SK-N-MC (cell line): ENCODE results near the gene COTL1.
A peak's percentile ranks its signal among the peaks of the same experiment; 100 is the strongest.

Experiments
- DNase-seq: peaks from one replicate; pipeline ENCODE4 v3.0.0-alpha.2; 2011; ENCODE audit warnings: low read depth, low spot score
- H3K27ac ChIP-seq: fragments of 200-600 bp; sonication (generic); 2 replicates; pipeline ENCODE4 v1.5.1; 2016; ENCODE audit warnings: mixed run types
- H3K36me3 ChIP-seq: fragments of 200-600 bp; sonication (generic); 2 replicates; pipeline ENCODE4 v1.6.1; 2017; ENCODE audit warnings: antibody characterized with exemption, low read length, mixed read lengths; ENCODE audit not compliant: insufficient read depth
- H3K4me3 ChIP-seq: fragments of 200-600 bp; sonication (generic); 2 replicates; pipeline ENCODE4 v1.5.1; 2016
- H3K9ac ChIP-seq: fragments of 200-600 bp; sonication (generic); 2 replicates; pipeline ENCODE4 v1.8.0; 2017; ENCODE audit warnings: mixed run types, mixed read lengths; ENCODE audit not compliant: insufficient read length
- H3K9me3 ChIP-seq: fragments of 200-600 bp; sonication (generic); 2 replicates; pipeline ENCODE4 v1.6.1; 2017; ENCODE audit warnings: low read depth, mild to moderate bottlenecking, antibody characterized with exemption, low read length, moderate library complexity, mixed read lengths
- EZH2 ChIP-seq: fragments of 200-600 bp; sonication (generic); IDR thresholded peaks from one replicate; pipeline ENCODE4 v1.6.1; 2017; ENCODE audit warnings: antibody characterized with exemption
- FOXP2 ChIP-seq: optimal IDR thresholded peaks from 2 replicates; pipeline ENCODE3; 2011; ENCODE audit warnings: mild to moderate bottlenecking, moderate library complexity; ENCODE audit not compliant: insufficient read depth; ENCODE audit errors: extremely low read length, control extremely low read depth
- POLR2AphosphoS5 ChIP-seq: IDR thresholded peaks from 2 replicates; pipeline ENCODE4 v1.6.1; 2012; ENCODE audit warnings: mild to moderate bottlenecking, low read depth, low read length, borderline replicate concordance

The COTL1 gene

GRCh38 chr16:84606081-84606875, 11.6 kb downstream of the COTL1 start:
- Histone ChIP-seq H3K27ac (no peak overlapping the region), H3K36me3 (no peaks in the 10 kb centered on the region)
- no peak for DNase-seq

GRCh38 chr16:84605339-84605848, 12.5 kb downstream of the COTL1 start:
- TF ChIP-seq POLR2AphosphoS5 (no peak), FOXP2 (no peak), EZH2 (no peak)
- Histone ChIP-seq H3K4me3 (no peak overlapping the region), H3K9me3 (no peaks in the 10 kb centered on the region), H3K36me3 (no peaks in the 10 kb centered on the region), H3K27ac (no peak overlapping the region), H3K9ac (no peak overlapping the region)
- DNase-seq: no peak

More at GRCh38 chr16:84606081-84606875, 11.6 kb downstream of the COTL1 start:
- no peaks in the 10 kb centered on the region for H3K9me3 ChIP-seq
- H3K4me3 ChIP-seq: no peak overlapping the region
- H3K9ac ChIP-seq: no peak overlapping the region
- TF ChIP-seq POLR2AphosphoS5: no peak

GRCh38 chr16:84604477-84605013, 13.3 kb downstream of the COTL1 start:
- Histone ChIP-seq H3K4me3 (no peak overlapping the region), H3K9me3 (no peaks in the 10 kb centered on the region), H3K27ac (no peak overlapping the region), H3K36me3 (no peaks in the 10 kb centered on the region), H3K9ac (no peak overlapping the region)
- DNase-seq: no peak
- no peak for TF ChIP-seq POLR2AphosphoS5
- no peak for TF ChIP-seq EZH2
- no peak for TF ChIP-seq FOXP2

GRCh38 chr16:84603940-84604339, 13.9 kb downstream of the COTL1 start:
- no peaks in the 10 kb centered on the region for H3K36me3 ChIP-seq
- TF ChIP-seq EZH2: no peak
- TF ChIP-seq POLR2AphosphoS5: no peak
- no peak for TF ChIP-seq FOXP2
- H3K27ac ChIP-seq: no peak overlapping the region
- no peak overlapping the region for H3K4me3 ChIP-seq
- H3K9ac ChIP-seq: no peak overlapping the region
- H3K9me3 ChIP-seq: no peaks in the 10 kb centered on the region
- DNase-seq: no peak

DNA sequence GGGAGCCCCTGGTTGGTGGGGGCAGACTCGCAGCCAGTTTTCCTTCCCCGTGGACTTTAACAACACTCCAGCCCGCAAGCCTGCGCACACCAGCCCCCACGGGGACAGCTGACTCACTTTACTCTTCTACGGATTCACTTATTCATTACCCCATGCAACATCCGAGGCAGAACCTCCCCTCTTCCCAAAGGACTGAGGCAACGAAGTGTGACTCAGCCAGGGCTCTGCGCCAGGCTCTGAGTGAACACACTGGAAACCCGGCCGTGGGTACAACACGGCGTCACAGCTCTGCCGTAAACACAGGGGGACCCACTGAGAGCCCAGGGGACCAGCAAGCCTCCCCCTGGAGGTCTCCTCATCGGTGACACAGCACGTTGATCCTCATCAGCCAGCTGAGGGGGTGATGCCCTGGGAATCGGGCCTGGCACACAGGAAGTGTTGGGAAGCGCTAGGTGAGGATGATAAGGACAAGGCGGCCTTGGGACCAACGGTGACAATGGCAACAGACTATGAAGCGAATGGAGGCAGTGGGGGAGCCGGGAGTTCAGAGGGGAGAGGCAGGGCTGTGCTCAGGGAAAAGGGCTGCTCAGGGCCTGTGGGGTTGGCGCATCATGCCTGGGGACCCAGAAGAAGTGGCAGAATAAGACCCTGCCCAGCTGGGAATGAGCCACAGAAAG, 14.6 kb downstream of the COTL1 start:
- H3K4me3 ChIP-seq: no peak overlapping the region
- no peak overlapping the region for H3K27ac ChIP-seq
- no peaks in the 10 kb centered on the region for H3K36me3 ChIP-seq
- TF ChIP-seq FOXP2: no peak
- TF ChIP-seq EZH2: no peak
- no peak for TF ChIP-seq POLR2AphosphoS5
- no peak overlapping the region for H3K9ac ChIP-seq
- no peak for DNase-seq
- no peaks in the 10 kb centered on the region for H3K9me3 ChIP-seq

GRCh38 chr16:84600343-84601229, 17.3 kb downstream of the COTL1 start:
- Histone ChIP-seq H3K4me3 (no peak overlapping the region; the same call in 1 of the 2 replicates), H3K36me3 (no peaks in the 10 kb centered on the region), H3K27ac (peak overlapping the region; percentile 50; the same call in 1 of the 2 replicates), H3K9me3 (no peaks in the 10 kb centered on the region), H3K9ac (no peak overlapping the region)
- TF ChIP-seq FOXP2 (no peak), POLR2AphosphoS5 (no peak), EZH2 (no peak)
- DNase-seq: no peak

GRCh38 chr16:84599521-84600202, 18.2 kb downstream of the COTL1 start:
- peak overlapping the region; percentile 26 for H3K9ac ChIP-seq
- H3K36me3 ChIP-seq: no peaks in the 10 kb centered on the region
- TF ChIP-seq EZH2: no peak
- no peak for TF ChIP-seq POLR2AphosphoS5
- TF ChIP-seq FOXP2: no peak
- no peak for DNase-seq
- H3K27ac ChIP-seq: peak overlapping the region; percentile 78
- H3K9me3 ChIP-seq: no peaks in the 10 kb centered on the region
- H3K4me3 ChIP-seq: peak overlapping the region; percentile 52

- Histone ChIP-seq H3K36me3 (no peaks in the 10 kb centered on the region), H3K27ac (no peak overlapping the region), H3K9ac (no peak overlapping the region), H3K9me3 (no peaks in the 10 kb centered on the region), H3K4me3 (no peak overlapping the region)
- TF ChIP-seq EZH2 (no peak), POLR2AphosphoS5 (no peak), FOXP2 (no peak)
- no peak for DNase-seq
These were observed 19.5 kb downstream of the COTL1 start for GRCh38 chr16:84598360-84598759.
